Measurements from ENCODE around the gene PRAMEF17. TPM values are rescaled to one million over a fixed set of nuclear protein-coding genes. Genes with fewer than 3 reads are reported as not detected.
"Not testable (repeated sequence)": the region's sequence is repeated elsewhere in the genome, so short reads cannot be mapped to it uniquely, and the experiment has no call there.

Gene PRAMEF17
- polyA plus RNA-seq, 1 donor from 2014 or later: not detected

DNA sequence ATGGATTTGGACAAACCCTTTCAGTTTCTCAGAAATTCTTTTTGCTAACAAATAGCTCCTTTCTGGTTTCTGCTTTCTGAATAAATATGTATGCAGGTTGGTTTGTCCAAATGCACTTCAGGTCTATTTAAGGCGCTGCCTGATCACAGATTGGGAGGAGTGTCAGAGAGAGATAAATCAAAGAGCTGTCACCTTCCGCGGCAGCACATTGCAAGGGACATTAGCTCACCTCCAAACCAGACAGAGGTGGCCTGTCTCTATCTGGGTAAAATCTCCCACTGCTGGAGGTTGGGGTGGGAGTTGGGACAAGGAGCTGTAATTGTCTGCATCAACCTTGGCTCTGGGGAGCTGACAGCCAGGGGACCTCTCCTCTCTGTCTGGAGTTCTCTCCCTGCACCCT lies 46.0 kb downstream of the PRAMEF17 start:
- Histone ChIP-seq H3K27me3 (ENCODE audit: insufficient read depth, low read depth, low read length) (no peaks in the 10 kb centered on the region), H3K79me2 (replicated peaks; ENCODE audit: insufficient read depth, low read length) (no peaks in the 10 kb centered on the region), H3K4me3 (ENCODE audit: low read length) (no peak overlapping the region), H3K9me3 (ENCODE audit: low read length) (no peaks in the 10 kb centered on the region), H3F3A (ENCODE audit: insufficient read depth, low read length, poor library complexity, severe bottlenecking) (no peaks in the 10 kb centered on the region), H3K4me2 (ENCODE audit: low read length) (no peak overlapping the region), H3K36me3 (ENCODE audit: insufficient read depth, low read length) (no peaks in the 10 kb centered on the region), H4K20me1 (ENCODE audit: insufficient read depth) (no peaks in the 10 kb centered on the region), H3K9ac (ENCODE audit: low read length) (no peak overlapping the region), H3K27ac (ENCODE audit: low read length) (no peak overlapping the region), H3K9me2 (ENCODE audit: insufficient read depth, low read length) (no peaks in the 10 kb centered on the region), H2AFZ (ENCODE audit: low read depth, low read length) (no peak overlapping the region)
- TF ChIP-seq SMC3 (conservative IDR thresholded peaks at IDR 0.05; ENCODE audit: poor library complexity) (no peak), MXI1 (conservative IDR thresholded peaks at IDR 0.05; ENCODE audit: poor library complexity, severe bottlenecking) (no peak), TAF1 (IDR thresholded peaks at IDR 0.05; ENCODE audit: low read depth) (no peak), EZH2 (IDR thresholded peaks at IDR 0.05; ENCODE audit: borderline replicate concordance, insufficient read depth, low read length, poor library complexity, severe bottlenecking) (no peak), POLR2AphosphoS5 (IDR thresholded peaks at IDR 0.05) (no peak), RAD21 (conservative IDR thresholded peaks at IDR 0.05) (no peak), EP300 (conservative IDR thresholded peaks at IDR 0.05; ENCODE audit: poor library complexity, severe bottlenecking) (no peak)
- TF ChIP-seq, protein P1, sequence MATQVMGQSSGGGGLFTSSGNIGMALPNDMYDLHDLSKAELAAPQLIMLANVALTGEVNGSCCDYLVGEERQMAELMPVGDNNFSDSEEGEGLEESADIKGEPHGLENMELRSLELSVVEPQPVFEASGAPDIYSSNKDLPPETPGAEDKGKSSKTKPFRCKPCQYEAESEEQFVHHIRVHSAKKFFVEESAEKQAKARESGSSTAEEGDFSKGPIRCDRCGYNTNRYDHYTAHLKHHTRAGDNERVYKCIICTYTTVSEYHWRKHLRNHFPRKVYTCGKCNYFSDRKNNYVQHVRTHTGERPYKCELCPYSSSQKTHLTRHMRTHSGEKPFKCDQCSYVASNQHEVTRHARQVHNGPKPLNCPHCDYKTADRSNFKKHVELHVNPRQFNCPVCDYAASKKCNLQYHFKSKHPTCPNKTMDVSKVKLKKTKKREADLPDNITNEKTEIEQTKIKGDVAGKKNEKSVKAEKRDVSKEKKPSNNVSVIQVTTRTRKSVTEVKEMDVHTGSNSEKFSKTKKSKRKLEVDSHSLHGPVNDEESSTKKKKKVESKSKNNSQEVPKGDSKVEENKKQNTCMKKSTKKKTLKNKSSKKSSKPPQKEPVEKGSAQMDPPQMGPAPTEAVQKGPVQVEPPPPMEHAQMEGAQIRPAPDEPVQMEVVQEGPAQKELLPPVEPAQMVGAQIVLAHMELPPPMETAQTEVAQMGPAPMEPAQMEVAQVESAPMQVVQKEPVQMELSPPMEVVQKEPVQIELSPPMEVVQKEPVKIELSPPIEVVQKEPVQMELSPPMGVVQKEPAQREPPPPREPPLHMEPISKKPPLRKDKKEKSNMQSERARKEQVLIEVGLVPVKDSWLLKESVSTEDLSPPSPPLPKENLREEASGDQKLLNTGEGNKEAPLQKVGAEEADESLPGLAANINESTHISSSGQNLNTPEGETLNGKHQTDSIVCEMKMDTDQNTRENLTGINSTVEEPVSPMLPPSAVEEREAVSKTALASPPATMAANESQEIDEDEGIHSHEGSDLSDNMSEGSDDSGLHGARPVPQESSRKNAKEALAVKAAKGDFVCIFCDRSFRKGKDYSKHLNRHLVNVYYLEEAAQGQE (IDR thresholded peaks at IDR 0.05; ENCODE audit: borderline replicate concordance): no peak
- TF ChIP-seq, protein P2, sequence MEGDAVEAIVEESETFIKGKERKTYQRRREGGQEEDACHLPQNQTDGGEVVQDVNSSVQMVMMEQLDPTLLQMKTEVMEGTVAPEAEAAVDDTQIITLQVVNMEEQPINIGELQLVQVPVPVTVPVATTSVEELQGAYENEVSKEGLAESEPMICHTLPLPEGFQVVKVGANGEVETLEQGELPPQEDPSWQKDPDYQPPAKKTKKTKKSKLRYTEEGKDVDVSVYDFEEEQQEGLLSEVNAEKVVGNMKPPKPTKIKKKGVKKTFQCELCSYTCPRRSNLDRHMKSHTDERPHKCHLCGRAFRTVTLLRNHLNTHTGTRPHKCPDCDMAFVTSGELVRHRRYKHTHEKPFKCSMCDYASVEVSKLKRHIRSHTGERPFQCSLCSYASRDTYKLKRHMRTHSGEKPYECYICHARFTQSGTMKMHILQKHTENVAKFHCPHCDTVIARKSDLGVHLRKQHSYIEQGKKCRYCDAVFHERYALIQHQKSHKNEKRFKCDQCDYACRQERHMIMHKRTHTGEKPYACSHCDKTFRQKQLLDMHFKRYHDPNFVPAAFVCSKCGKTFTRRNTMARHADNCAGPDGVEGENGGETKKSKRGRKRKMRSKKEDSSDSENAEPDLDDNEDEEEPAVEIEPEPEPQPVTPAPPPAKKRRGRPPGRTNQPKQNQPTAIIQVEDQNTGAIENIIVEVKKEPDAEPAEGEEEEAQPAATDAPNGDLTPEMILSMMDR (IDR thresholded peaks at IDR 0.05; ENCODE audit: poor library complexity, severe bottlenecking): no peak

DNA sequence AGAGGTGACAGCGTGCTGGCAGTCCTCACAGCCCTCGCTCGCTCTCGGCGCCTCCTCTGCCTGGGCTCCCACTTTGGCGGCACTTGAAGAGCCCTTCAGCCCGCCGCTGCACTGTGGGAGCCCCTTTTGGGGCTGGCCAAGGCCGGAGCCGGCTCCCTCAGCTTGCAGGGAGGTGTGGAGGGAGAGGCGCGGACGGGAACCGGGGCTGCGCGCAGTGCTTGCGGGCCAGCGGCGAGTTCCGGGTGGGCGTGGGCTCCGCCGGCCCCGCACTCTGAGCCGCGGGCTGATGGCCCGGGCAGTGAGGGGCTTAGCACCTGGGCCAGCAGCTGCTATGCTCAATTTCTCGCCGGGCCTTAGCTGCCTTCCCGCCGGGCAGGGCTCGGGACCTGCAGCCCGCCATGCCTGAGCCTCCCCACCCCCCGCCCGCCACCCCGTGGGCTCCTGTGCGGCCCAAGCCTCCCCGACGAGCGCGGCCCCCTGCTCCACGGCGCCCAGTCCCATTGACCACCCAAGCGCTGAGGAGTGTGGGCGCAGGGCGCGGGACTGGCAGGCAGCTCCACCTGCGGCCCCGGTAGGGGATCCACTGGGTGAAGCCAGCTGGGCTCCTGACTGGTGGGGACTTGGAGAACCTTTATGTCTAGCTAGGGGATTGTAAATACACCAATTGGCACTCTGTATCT lies 49.8 kb downstream of the PRAMEF17 start:
- H3K79me2 ChIP-seq (replicated peaks; ENCODE audit: insufficient read depth, low read length); H3K4me2 ChIP-seq (ENCODE audit: low read length); H3F3A ChIP-seq (ENCODE audit: insufficient read depth, low read length, poor library complexity, severe bottlenecking); H3K9me2 ChIP-seq (ENCODE audit: insufficient read depth, low read length); H3K36me3 ChIP-seq (ENCODE audit: insufficient read depth, low read length); H3K4me3 ChIP-seq (ENCODE audit: low read length); H3K9me3 ChIP-seq (ENCODE audit: low read length); H3K27ac ChIP-seq (ENCODE audit: low read length); H3K27me3 ChIP-seq (ENCODE audit: insufficient read depth, low read depth, low read length); H2AFZ ChIP-seq (ENCODE audit: low read depth, low read length); H4K20me1 ChIP-seq (ENCODE audit: insufficient read depth); H3K9ac ChIP-seq (ENCODE audit: low read length): not testable (repeated sequence)

Other genes starting within 250 kb of the PRAMEF17 start
- gene PRAMEF26, start 233.6 kb upstream of the PRAMEF17 start, polyA plus RNA-seq: not detected in 2 replicates
- not detected in 2 replicates for gene HNRNPCL4, start 224.0 kb upstream of the PRAMEF17 start, polyA plus RNA-seq
- gene PRAMEF9, start 217.8 kb upstream of the PRAMEF17 start, polyA plus RNA-seq: not detected in 2 replicates
- gene PRAMEF13, start 188.2 kb upstream of the PRAMEF17 start, polyA plus RNA-seq: not detected in 2 replicates
- not detected in 2 replicates for gene PRAMEF18, start 163.5 kb upstream of the PRAMEF17 start, polyA plus RNA-seq
- gene PRAMEF5, start 135.4 kb upstream of the PRAMEF17 start, polyA plus RNA-seq: not detected in 2 replicates
- gene PRAMEF8, start 104.5 kb upstream of the PRAMEF17 start, polyA plus RNA-seq: not detected in 2 replicates
- gene PRAMEF33, start 86.1 kb upstream of the PRAMEF17 start, polyA plus RNA-seq: not detected in 2 replicates
- gene PRAMEF15, start 74.1 kb upstream of the PRAMEF17 start, polyA plus RNA-seq: not detected in 2 replicates
- gene PRAMEF14, start 42.5 kb upstream of the PRAMEF17 start, polyA plus RNA-seq: not detected in 2 replicates
- gene PRAMEF19, start 17.7 kb upstream of the PRAMEF17 start, polyA plus RNA-seq: not detected in 2 replicates
- not detected in 2 replicates for gene PRAMEF20, start 20.8 kb downstream of the PRAMEF17 start, polyA plus RNA-seq
- not detected in 2 replicates for gene LRRC38, start 124.4 kb downstream of the PRAMEF17 start, polyA plus RNA-seq
- gene PDPN, start 194.2 kb downstream of the PRAMEF17 start, polyA plus RNA-seq: 0.16 and 0.63 TPM in 2 replicates